ENCODE data around the gene CDH23.

CDH23 gene

DNA sequence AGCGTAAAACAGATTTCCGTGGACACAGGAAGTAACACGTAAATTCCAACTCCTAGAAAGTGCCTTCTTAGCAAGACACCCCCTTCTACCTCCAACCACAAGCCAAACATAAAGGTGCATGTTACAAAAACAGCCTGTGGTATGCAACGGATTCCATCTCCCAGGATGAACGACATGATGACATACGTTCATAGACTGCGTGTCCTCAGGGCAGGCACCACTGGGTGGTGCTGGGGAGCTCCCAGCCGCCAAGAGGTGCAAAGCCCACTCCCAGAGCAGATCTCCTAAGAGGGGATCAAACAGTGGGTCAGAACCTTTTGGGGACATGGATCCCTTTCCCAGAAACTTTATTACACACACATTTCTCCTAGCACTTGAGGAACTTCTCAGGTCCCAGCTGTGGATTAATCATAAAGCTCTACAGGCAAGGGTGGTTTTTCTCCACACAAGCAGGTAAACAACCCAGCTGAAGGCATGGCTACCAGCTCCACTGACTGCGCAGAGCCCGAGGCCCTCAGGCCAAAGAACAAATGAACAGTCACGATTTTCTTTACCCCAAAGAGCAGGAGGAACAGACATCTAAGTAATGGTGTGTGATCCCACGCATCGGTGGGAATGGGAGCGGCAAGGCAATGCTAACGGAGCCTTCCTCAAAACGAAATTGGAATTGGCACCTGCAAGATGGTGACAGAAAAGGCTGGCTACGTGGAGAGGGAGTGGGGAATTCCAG lies 440.5 kb downstream of the CDH23 start:
- no peak overlapping the region for H3K4me3 ChIP-seq (ENCODE audit: low read depth, low read length)

DNA sequence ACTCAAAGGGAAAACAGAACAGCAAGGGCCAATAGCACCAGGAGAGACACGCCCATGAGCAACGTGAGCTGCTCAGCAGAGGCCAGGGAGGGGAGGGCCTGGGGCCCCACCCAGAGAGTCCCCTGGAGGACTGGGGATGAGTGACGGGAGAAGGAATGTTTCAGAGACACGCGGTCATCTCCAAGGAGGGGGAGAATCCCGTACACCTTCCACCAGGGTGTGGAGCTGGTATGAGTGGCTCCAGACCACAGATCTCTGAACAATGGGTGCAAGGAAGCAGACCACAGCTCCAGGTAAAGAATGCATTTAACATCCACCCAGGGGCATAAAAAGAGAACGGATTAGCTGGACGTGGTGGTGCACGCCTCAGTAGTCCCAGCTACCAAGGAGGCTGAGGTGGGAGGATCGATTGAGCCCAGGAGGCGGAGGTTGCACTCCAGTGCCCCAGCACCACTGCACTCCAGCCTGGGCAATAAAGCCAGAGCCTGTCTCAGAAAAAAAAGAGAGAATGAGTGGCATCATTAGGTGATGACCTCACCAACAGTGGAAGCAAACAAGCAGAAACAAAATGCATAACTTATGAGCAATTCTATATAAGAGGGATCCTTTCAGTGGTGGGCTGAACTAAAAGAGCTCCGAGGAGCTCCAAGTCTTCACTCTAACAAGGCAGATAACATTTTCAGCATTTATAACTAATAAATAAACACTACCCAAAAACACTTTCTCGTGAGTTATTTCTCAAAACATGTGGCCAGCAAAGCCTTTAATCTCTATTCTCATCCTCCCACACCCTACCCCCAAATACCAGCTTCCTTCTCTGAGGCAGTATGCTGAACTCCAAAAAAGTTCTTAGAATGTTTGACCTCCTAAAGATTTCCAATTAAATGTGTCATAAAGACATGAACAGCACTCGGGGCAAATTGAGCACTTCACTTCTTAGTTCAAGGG lies 441.8 kb downstream of the CDH23 start:
- no peak for DNase-seq (ENCODE audit: low read depth, low spot score)
- TF ChIP-seq, protein P1, sequence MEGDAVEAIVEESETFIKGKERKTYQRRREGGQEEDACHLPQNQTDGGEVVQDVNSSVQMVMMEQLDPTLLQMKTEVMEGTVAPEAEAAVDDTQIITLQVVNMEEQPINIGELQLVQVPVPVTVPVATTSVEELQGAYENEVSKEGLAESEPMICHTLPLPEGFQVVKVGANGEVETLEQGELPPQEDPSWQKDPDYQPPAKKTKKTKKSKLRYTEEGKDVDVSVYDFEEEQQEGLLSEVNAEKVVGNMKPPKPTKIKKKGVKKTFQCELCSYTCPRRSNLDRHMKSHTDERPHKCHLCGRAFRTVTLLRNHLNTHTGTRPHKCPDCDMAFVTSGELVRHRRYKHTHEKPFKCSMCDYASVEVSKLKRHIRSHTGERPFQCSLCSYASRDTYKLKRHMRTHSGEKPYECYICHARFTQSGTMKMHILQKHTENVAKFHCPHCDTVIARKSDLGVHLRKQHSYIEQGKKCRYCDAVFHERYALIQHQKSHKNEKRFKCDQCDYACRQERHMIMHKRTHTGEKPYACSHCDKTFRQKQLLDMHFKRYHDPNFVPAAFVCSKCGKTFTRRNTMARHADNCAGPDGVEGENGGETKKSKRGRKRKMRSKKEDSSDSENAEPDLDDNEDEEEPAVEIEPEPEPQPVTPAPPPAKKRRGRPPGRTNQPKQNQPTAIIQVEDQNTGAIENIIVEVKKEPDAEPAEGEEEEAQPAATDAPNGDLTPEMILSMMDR (IDR thresholded peaks at IDR 0.05; ENCODE audit: low read depth, low read length) = no peak
- in situ Hi-C loops (cut with HindIII; ENCODE audit: low sequenced_read_pairs) = no loop called here
- no peak overlapping the region for H3K4me3 ChIP-seq (ENCODE audit: low read depth, low read length)

More for the DNA sequence above, 440.5 kb downstream of the CDH23 start:
- TF ChIP-seq, protein P1 (IDR thresholded peaks at IDR 0.05; ENCODE audit: low read depth, low read length) = peak; percentile 58
- in situ Hi-C loops (cut with HindIII; ENCODE audit: low sequenced_read_pairs) = no loop called here
- no peak for DNase-seq (ENCODE audit: low read depth, low spot score)

DNA sequence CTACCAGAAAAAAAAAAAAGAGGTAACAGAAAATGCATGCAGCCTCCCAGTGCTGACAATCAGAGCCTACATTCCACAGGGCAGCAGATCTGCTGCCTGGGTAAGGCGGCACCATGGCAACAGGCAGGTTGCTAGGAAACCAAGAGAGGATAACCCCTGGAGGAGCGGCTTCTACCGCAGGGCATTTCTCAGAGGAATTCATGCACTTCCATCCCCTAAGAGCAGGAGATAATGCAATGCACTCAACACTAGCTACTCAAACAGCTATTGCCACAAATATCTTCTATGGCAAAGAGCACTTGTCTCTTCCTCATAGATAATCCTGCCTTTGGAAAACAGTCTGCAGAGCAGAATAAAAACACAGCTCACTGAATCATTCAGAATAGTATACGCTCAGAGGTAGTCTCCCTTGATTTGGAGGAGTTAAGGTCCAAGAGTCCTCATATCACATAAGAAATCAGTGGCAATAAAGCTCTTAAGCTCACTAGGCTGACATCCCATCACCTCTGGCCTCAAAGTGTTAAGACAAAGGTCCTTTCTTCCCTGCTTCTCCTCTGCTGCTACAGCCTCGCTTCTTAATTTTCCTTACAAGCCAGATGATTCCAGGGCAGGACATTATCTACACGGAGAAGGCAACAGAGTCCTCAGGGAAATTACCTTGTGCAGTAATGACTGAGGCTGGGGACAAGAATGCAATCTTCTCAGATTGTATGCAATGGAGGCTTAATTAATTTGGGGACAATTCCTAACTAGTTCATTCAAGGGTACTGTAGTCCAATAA lies 443.6 kb downstream of the CDH23 start:
- no peak overlapping the region for H3K4me3 ChIP-seq (ENCODE audit: low read depth, low read length)
- in situ Hi-C loops (cut with HindIII; ENCODE audit: low sequenced_read_pairs) = no loop called here
- peak; percentile 94 for DNase-seq (ENCODE audit: low read depth, low spot score)
- TF ChIP-seq, protein P1 (IDR thresholded peaks at IDR 0.05; ENCODE audit: low read depth, low read length) = no peak

DNA sequence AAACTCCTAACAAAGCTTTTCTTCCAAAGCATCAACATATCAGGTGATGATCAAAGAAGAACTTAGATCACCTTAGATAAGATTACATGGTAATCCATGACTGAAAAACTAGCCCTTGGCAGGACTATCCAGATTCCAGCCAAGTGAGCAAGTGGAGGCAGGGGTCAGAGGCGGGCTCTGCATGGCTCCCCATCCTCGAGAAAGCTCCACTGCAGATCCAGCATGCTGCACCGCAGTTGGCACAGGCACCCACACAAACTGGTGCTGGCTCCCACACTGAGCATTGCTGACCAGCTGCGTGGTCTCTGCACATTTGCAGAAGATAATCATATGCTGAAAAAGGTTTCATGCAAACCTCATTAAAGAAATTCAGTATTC lies 444.2 kb downstream of the CDH23 start:
- no peak for DNase-seq (ENCODE audit: low read depth, low spot score)
- TF ChIP-seq, protein P1 (IDR thresholded peaks at IDR 0.05; ENCODE audit: low read depth, low read length) = no peak
- no peak overlapping the region for H3K4me3 ChIP-seq (ENCODE audit: low read depth, low read length)
- in situ Hi-C loops (cut with HindIII; ENCODE audit: low sequenced_read_pairs) = no loop called here

DNA sequence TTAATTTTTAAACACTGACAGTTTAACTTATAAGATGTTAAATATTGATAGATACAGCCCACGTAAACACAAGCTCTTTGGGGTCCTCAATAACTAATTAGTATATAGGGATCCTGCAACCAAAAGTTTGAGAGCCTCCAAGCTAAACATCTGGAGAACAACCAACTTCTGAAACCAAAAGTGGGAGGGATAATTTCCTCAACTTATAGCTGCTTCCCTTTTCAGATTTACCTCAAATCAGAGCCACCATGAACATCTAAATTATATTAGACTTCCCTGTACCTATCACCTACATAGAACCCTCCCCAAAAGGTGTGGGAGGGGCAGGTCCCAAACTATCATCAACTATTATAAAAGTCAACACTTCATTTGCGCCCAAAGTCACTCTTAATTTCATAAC lies 445.7 kb downstream of the CDH23 start:
- TF ChIP-seq, protein P1 (IDR thresholded peaks at IDR 0.05; ENCODE audit: low read depth, low read length) = no peak
- no peak overlapping the region for H3K4me3 ChIP-seq (ENCODE audit: low read depth, low read length)
- DNase-seq (ENCODE audit: low read depth, low spot score) = no peak
- in situ Hi-C loops (cut with HindIII; ENCODE audit: low sequenced_read_pairs) = no loop called here

All from astrocyte of the spinal cord (primary cell).